HG02973 (cell line): ENCODE measurements around the gene BACH1.
"Not testable (repeated sequence)": the region's sequence is repeated elsewhere in the genome, so short reads cannot be mapped to it uniquely, and the experiment has no call there.

ENCODE experiments used
- ATAC-seq: cut with Tn5 transposase; IDR thresholded peaks from one replicate; pipeline ENCODE4 v1.9.1; 2021; ENCODE audit warnings: moderate library complexity; ENCODE audit not compliant: unreplicated experiment

The BACH1 gene

DNA sequence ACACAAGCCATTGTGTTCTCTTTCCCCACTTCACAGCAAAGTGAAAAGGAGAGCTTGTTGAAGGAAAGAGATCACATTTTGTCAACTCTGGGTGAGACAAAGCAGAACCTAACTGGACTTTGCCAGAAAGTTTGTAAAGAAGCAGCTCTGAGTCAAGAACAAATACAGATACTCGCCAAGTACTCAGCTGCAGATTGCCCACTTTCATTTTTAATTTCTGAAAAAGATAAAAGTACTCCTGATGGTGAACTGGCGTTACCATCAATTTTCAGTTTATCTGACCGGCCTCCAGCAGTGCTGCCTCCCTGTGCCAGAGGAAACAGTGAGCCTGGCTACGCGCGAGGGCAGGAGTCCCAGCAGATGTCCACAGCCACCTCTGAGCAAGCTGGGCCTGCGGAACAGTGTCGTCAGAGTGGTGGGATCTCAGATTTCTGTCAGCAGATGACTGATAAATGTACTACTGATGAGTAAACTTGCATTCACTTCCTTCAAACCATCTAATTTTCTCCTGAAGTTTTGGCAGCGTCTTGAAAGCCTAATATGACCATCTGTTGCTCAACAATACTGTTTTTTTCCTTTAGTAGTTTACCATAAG is 43.7 kb downstream of the BACH1 start:
- ATAC-seq, result no peak

DNA sequence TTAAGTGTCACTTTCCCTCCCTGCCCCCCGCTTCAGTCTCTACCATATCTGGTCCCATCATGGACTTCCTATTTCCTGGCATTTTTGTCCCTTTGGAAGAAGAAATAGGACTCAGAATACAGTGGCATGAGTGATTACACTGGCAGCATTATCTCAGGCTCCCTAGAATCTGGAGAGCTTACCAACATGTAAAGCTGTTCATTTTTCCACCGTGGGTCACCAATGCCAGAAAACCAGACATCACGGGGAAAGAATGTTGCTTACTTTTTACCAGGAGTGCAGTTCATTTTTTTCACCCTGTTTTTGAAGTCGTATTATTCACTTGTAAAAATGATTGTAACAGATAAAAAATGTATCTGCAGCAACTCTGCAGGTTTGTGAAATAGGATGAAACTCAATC is 44.8 kb downstream of the BACH1 start:
- ATAC-seq, result no peak

DNA sequence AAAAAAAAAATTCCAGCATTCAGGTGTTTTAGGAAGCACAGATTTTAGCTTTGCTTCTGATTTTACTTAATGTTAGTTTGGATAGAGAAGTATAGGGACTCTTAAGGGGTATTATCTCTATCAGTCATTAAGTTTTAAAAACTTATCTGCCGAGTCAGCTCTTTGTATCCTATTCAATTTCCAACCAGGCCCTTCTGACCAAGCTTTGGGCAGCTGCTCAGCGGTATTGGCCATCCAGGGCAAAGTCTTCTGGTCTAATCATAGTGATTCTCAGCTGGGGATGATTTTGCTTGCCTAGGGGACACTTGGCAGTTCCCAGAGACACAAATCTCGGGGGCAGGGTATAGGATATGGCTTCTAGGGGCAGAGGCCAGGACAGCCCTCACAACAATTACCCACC is 47.6 kb downstream of the BACH1 start:
- no peak for ATAC-seq

DNA sequence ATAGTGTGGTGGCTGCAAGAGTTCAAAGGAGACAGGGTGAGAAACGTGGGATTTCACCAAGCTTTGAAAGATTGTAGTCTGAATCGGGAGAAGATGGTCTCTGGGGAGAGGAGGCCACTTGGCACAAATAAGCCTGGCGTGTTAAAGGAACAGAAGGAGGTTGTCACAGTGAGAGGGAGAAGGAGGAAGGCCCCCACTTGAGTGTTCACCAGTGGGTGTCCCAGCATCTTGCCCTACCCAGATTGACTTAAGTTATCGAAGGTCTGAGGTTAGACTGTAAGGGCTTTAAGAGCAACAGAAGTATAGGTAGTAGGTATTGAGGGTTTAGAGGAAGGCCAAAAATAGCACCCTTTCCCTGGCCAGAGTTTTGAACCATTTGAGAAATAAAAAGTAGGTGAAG is 48.0 kb downstream of the BACH1 start:
- no peak for ATAC-seq

DNA sequence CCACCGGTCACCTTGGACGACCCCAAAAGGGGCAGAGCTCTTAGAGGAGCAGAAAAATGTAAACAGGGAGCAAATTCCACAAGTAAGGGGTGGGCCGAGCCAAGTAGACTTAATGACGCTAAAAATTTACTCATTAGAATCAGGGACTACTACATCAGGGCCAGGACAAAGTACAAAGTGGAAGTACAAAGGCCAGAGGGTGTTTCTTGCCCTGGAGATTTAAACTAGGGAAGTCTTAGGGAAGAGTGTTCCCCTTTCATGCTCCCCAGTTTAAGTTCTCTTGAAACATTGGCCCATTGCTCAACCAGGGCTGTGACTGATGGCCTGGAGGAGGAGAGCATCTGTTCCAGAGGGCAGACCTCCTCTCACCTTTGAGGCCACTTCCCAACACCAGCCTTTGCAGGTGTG is 48.6 kb downstream of the BACH1 start:
- ATAC-seq, result no peak

DNA sequence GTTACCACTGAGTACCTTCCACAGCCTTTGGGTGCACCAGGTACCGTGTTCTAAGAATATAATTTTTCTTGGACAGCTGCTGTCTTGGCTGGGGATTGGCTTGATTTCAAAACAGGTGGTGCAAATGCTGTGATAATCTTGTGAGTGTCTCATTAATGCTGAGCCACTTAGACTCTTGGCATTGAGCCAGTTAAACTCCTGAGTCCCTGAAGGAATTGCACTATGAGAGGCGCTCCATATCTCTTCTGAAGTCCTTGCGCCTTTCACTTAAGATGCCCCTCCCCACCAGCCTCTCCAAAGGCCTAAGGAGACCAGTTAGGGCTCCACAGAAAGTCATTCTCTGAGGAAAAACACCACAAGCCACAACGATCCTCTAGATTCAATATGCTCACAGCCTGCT is 51.0 kb downstream of the BACH1 start:
- no peak for ATAC-seq

DNA sequence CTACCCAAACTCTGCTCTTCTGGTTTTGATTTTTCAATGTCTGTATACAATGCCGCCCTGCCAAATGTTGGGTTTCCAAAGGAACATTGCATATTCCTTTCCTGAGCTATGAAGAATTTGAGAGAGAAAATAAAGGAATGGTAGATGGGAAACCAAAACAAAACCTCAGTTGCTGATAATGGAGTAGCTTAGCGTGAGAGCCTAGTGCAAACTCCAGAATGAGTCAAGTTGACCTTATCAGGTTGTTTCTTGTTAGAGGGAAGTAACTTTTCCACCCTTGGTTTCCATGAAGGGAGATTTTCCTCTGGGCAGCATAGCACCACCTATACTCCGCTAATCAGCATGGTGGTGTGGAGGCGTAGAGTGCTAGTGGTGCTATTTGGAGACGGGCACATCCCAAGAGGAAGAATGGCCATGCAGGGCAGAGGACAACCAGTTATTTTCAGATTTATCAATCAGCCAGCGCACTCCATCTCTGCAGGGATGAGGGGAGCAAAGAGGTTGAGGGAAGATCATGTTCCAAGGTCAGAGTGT is 51.6 kb downstream of the BACH1 start:
- ATAC-seq, result no peak

DNA sequence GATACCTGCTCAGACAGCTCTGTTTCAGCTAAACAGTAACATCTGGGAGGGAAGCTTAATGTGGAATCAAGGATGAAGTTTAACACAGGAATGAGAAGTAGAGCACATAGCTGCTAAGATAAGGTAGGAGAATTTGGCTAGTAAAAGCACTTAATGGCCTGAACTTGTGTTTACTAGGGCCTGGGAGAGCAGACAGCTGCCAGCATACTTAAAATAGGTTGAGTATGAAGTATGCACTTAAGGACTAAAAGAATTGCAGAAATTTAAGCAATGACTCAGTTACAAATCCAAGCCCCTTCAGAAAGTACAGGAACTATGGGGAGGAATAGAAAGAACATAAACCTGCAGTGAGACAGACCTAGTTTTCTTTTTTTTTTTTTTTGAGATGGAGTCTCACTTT is 53.0 kb downstream of the BACH1 start:
- ATAC-seq, result no peak

DNA sequence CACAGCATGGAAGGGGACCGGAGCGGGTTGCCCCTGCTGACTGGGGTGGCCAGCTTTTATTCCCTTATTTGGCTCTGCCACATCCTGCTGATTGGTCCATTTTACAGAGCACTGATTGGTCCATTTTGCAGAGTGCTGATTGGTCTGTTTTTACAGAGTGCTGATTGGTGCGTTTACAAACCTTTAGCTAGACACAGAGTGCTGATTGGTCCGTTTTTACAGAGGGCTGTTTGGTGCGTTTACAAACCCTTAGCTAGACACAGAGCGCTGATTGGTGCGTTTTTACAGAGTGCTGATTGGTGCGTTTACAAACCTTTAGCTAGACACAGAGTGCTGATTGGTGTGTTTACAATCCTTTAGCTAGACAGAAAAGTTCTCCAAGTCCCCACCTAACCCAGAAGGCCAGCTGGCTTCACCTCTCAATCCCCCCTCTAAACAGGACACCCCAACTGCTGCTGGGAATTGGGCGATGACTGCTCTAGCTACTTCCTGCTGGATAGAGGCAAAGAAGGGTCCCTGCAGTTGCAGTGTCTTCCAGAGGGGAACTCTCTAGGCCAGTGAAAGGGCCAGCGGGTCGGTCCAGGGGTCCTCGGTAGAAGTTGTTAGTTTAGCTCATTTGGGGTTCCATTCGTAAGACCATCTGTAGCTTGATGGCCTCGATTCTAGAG is 56.5 kb downstream of the BACH1 start:
- not testable (repeated sequence) for ATAC-seq

DNA sequence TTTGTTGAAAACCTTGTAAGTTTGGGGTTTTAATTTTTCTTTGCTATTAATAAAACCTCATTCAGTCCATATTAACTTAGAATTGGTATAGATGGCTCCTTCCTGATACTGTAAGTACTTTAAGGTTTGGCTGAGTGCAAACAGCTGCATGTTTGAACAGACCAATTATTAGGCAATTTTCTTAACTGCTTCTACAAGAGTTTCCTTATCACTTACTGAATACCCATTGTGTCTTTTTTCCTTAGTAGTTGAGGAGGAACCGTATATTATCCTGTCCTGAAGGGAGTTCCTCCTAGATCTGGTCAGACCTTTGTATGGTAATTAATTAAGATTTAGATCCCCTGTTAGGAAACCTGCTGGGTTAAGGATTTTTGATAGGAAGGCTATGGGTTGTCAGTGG is 57.6 kb downstream of the BACH1 start:
- ATAC-seq, result not testable (repeated sequence)

DNA sequence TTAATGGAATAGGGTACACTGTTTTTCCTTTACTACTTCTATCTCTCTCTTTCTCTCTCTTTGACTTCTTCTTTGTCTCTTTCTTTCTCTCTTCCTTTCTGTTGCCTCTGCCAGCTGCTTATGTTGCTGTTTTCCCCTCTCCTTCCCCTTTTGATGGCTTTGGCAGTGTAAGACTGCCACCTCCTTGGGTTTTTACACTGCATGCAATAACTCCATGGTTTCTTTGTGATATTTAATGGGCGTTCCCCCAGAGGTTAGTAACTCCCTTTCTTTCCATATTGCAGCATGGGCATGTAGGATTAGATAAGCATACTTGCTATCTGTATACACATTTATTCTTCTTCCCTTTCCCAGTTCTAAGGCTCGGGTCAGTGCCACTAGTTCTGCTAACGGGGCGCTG is 58.1 kb downstream of the BACH1 start:
- not testable (repeated sequence) for ATAC-seq

DNA sequence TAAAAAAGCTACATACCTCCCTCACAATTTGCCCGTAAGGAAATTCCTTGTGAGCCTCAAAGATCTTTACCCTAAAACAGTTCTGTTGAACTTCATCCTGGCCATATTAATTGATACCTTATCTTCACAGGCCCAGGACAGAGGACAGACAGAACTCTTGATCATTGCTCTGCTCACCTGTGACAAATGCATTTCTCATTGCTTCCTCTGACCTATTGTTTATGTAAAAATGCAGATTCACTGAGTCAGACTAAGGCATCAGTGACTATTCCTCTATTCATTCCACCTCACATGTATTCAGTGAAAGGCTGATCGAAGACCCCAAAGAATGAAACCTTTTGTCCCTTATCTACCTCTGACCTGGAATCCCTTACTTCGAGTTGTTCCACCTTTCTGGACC is 61.0 kb downstream of the BACH1 start:
- no peak for ATAC-seq

DNA sequence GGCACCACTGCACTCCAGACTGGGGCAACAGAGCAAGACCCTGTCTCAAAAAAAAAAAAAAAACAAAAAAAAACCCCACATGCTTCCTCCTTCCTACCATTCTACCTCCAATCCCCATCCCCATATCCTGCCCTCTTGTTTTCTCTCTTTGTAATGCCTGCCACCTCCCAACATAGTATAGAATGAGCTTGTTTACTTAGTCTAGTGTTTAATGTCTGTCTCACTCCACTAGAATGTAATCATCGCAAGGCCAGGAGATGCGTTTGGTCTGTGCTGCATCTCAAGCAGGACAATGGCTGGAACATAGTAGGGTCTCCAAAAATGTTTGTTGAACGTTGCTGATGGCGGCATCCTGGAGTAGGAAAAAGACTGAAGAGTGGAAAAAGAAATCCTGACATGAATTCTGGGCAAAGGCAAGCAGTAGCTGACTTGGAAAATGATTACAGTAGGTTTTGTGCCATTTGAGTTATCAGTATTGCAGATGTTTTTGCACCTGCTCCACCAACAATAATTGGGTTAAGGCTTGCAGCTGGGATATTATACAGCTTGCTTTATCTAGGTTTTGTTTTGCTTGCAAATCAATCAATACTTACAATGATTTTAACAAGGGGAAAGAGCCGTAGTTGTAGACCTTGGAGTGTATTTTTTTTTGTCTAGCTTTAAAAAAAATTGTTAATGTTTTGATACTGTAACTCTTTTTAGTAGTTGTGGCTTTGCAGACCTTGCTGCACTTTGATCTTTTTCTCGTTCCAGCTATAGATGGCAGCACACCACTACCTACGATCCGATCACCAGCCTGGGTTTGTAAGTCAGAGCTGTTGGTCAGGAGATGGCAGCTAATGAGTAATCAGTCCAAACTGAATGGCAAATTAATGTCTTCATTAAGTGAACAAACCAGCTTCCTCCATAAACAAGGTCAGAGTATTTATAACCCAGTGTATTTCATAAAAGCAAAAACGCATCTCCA is 62.4 kb downstream of the BACH1 start:
- ATAC-seq, result no peak

DNA sequence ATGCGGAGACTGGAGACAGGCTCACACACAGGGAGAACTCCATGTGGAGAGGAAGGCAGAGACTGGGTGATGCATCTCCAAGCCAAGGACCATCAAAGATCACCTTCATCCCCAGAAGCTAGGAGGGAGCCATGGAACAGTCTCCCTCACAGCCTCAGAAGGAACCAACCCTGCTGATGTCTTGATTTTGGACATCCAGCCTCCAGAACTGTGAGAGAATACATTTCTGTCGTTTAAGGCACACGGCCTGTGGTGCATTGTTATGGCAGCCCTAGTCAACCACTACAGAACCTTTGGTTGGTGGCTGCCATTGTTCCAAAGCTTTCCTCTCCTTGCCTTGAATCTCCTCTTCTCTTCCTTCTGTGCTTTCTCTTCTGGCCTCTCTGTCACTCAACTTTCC is 64.0 kb downstream of the BACH1 start:
- ATAC-seq, result no peak

DNA sequence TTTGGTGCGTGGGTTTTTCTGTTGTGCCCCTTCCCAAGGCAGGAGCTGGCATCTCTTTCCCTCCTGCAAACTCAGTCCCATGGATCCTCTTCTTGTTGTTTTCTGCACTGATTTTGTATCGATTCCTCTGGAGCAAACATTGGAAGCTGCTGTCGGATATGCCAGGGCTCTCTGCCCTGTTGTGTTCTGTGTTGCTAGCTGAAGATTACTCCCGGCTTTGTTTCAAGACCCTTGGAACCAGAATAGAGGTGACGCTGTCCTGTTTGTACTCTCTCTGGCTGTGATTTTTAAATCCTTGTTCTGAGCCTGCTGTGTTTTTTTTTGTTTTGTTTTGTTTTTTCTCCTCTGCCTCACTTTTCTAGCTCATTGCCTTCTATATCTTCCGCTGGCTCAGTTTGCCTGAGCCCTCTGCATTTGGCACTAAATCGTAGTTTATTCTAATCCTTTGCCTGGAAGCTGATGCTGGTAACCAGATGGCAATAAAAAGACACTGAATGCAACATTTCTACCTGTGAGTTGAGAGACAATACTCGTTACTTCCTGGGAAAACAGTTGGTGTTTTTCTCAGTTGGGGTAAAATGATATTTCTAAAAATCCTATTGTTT is 67.0 kb downstream of the BACH1 start:
- ATAC-seq, result no peak

DNA sequence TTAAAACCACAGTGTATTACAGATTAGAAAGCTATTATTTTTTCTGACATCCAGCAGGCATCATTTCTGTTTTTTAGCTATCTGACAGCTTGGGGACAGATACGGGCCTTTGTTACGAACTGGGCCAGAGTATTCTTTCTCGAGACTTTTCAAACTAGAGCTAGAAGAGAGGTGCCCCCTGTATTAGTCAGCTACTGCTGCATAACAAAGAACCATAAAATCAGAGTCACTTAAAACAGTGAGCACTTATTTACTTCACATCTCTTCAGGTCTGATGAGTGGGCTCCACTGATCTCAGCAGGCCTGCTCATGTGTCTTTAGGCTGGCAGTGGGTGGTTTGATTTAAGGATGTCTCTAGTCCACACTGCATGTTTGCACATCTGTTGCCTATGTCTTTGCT is 67.8 kb downstream of the BACH1 start:
- ATAC-seq, result no peak

DNA sequence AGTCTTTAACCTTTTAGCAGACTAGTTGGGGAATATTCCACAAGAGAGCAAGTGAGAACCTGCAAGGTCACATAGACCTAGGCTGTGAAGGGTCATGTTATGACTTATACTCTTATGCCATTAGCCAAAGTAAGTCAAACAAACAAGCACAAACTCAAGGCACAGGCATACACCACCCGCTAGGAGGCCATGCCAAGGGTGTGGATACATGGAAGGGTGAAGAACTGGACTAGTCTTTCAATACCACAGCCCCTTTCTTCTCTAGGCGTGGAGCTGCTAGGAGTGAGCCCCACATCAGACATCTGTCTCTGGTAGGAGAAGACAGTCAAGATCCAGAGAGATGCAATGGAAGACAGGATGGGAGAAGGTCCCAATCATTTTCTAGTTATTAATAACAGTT is 68.6 kb downstream of the BACH1 start:
- no peak for ATAC-seq

DNA sequence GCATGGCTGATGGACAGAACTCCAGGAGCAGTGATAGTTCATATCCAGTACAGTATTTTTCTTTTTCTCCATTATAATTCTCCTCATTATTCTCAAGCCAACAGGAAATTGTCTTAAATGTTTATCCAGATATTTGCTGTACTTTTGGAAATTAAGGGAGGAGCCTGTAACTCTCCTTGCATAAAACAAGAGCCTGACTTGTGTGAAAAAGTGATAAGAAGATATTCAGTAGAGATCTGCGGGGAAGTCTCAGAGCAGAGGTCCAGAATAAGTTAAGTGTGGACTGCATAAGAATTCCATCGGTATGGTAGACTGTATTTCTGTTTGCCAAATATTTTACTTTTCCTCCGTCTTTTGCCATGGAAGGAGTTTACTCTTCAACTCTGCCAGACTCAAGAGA is 70.2 kb downstream of the BACH1 start:
- ATAC-seq, result no peak

DNA sequence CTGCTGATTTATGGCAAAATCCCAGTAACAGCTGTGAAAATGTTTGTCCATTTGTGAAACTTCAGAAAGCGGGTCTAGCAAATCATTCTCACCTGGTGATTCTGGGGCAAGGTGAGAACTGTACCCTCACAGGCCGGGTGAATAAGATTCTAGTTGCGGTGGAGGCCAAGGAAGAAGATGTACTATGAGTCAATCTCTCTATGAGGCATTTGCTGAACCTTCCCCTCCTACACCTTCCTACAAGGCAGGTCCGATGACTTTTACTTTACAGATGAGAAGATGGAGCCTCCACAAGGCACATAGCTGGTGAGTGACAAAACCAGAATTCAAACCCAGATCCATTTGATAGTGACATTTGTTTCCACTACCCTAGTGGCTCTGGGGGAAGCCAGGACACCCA is 72.7 kb downstream of the BACH1 start:
- ATAC-seq, result no peak

DNA sequence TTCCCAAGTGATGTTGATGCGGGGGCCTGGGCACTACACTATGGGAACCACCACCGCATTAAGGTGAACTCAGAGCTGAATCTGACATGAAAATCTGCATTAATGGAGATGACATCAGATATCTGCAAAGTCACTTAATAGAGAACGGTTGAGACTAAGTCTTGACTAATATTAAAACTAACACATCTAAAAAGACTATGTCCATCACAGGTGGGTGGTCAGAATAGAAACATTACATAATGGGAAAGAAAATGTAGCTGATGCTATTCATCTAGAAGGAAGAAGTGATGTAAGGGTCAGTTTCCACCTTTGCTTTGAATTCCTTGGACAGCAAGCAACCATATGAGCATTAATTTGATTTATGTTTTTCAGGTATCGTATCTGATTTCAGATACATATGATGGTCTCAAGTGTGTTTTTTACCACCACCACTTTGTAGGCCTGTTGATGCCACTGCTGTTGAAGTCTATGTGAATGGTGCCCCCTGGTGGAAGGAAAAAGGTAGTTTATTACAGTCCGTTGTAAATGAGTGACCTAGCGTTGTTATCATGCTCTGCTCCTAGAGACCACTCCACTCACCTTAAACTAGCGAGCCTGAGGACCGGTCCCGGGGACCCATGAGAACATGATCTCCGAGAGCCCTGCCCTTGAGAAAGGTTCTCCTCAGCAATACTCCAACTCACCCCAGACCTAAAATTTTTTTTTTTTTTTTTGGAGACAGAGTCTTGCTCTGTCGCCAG is 73.5 kb downstream of the BACH1 start:
- ATAC-seq, result peak; percentile 69

DNA sequence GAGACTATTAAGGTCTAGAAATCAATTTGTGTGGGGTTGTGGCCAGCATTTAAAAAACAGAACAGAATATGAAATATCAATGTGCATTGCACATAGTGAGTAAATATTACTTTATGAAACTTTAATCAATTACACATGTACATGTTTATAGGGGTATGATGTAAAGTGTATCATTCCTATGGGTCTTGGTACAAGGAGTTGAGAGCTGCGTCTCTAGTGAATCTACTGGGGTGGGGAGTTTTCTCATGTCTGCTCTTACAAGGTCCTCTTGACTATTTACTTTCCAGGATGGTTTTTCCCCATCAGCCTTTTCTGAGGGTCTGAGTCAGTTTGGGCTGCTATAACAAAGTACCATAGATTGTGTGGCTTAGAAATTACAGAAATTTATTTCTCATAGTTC is 75.8 kb downstream of the BACH1 start:
- no peak for ATAC-seq
